Nephron (organoid): Measurements from ENCODE around the gene RANBP17.

Experiments used
- H3K27ac Mint-ChIP-seq, 3 experiments: 2 replicates each; pipeline ENCODE4 v1.8.0; 2020; ENCODE audit warnings: mixed read lengths in 3 of 3, mild to moderate bottlenecking in 2 of 3, moderate library complexity in 1 of 3
- H3K27me3 Mint-ChIP-seq: 2 replicates; pipeline ENCODE4 v1.8.0; 2021; ENCODE audit warnings: low read depth, mild to moderate bottlenecking, moderate library complexity, mixed read lengths
- H3K36me3 Mint-ChIP-seq: 2 replicates; pipeline ENCODE4 v1.8.0; 2020; ENCODE audit warnings: low read depth, mixed read lengths
- H3K4me1 Mint-ChIP-seq: 2 replicates; pipeline ENCODE4 v1.8.0; 2020; ENCODE audit warnings: mixed read lengths
- H3K4me3 Mint-ChIP-seq, 3 experiments: 2 replicates each; pipeline ENCODE4 v1.8.0; 2020; ENCODE audit warnings: mild to moderate bottlenecking in 3 of 3, mixed read lengths in 3 of 3, moderate library complexity in 2 of 3
- H3K9me3 Mint-ChIP-seq: 2 replicates; pipeline ENCODE4 v1.8.0; 2020; ENCODE audit warnings: mixed read lengths
- TF ChIP-seq, protein P1 (sequence below), 3 experiments: fragments of 200-600 bp; sonication (generic); IDR thresholded peaks; one replicate each; pipeline ENCODE4 v1.5.0; 2021; ENCODE audit warnings: antibody characterized with exemption in 3 of 3; ENCODE audit not compliant: unreplicated experiment in 3 of 3

The RANBP17 gene

GRCh38 chr5:171205375-171205774, 343.6 kb downstream of the RANBP17 start:
- Mint-ChIP-seq H3K27ac (no peak overlapping the region), H3K27me3 (no peaks in the 10 kb centered on the region)

GRCh38 chr5:171207256-171207847, 345.5 kb downstream of the RANBP17 start:
- Mint-ChIP-seq H3K4me1 (peaks cover 6% of the 10 kb centered on the region), H3K36me3 (no peaks in the 10 kb centered on the region), H3K4me3 (no peak overlapping the region), H3K27me3 (no peaks in the 10 kb centered on the region), H3K27ac (no peak overlapping the region), H3K9me3 (no peaks in the 10 kb centered on the region)
- TF ChIP-seq, protein P1, sequence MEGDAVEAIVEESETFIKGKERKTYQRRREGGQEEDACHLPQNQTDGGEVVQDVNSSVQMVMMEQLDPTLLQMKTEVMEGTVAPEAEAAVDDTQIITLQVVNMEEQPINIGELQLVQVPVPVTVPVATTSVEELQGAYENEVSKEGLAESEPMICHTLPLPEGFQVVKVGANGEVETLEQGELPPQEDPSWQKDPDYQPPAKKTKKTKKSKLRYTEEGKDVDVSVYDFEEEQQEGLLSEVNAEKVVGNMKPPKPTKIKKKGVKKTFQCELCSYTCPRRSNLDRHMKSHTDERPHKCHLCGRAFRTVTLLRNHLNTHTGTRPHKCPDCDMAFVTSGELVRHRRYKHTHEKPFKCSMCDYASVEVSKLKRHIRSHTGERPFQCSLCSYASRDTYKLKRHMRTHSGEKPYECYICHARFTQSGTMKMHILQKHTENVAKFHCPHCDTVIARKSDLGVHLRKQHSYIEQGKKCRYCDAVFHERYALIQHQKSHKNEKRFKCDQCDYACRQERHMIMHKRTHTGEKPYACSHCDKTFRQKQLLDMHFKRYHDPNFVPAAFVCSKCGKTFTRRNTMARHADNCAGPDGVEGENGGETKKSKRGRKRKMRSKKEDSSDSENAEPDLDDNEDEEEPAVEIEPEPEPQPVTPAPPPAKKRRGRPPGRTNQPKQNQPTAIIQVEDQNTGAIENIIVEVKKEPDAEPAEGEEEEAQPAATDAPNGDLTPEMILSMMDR (IDR thresholded peaks at IDR 0.05; ENCODE audit: unreplicated experiment in 3 of 3) = peak; percentile 59 to 70 (median 59)

More at GRCh38 chr5:171205375-171205774, 343.6 kb downstream of the RANBP17 start:
- no peak overlapping the region for H3K4me3 Mint-ChIP-seq
- H3K36me3 Mint-ChIP-seq = no peaks in the 10 kb centered on the region
- TF ChIP-seq, protein P1 (IDR thresholded peaks at IDR 0.05; ENCODE audit: unreplicated experiment in 3 of 3) = no peak
- no peaks in the 10 kb centered on the region for H3K9me3 Mint-ChIP-seq
- H3K4me1 Mint-ChIP-seq = peaks cover 12% of the 10 kb centered on the region

GRCh38 chr5:171221916-171222315, 360.1 kb downstream of the RANBP17 start:
- Mint-ChIP-seq H3K4me3 (no peak overlapping the region), H3K4me1 (no peaks in the 10 kb centered on the region), H3K27ac (no peak overlapping the region)

DNA sequence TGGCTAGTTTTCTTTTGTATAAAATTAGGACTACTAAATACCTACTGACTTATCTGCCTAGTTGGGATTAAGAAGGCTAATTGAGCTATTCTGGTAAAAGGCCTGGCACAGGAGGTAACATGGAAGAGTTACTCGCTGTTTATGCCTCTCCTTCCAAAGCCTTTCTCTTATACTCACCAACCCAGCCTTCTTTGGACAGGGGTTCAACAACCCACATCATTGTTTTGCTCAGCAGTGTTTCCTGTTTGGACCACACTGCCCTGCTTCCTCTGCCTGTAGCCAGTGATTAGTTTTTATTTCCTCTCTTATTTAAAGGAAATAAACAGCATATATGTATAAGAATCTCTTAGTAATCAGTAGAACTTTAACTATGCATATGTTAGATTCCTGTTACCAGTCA, 362.1 kb downstream of the RANBP17 start:
- H3K4me3 Mint-ChIP-seq = no peak overlapping the region
- no peaks in the 10 kb centered on the region for H3K9me3 Mint-ChIP-seq
- TF ChIP-seq, protein P1 (IDR thresholded peaks at IDR 0.05; ENCODE audit: unreplicated experiment in 3 of 3) = no peak
- no peaks in the 10 kb centered on the region for H3K4me1 Mint-ChIP-seq
- H3K27me3 Mint-ChIP-seq = no peaks in the 10 kb centered on the region
- no peaks in the 10 kb centered on the region for H3K36me3 Mint-ChIP-seq
- no peak overlapping the region for H3K27ac Mint-ChIP-seq

More at GRCh38 chr5:171221916-171222315, 360.1 kb downstream of the RANBP17 start:
- H3K9me3 Mint-ChIP-seq = peaks cover 4% of the 10 kb centered on the region
- no peaks in the 10 kb centered on the region for H3K36me3 Mint-ChIP-seq
- TF ChIP-seq, protein P1 (IDR thresholded peaks at IDR 0.05; ENCODE audit: unreplicated experiment in 3 of 3) = no peak
- no peaks in the 10 kb centered on the region for H3K27me3 Mint-ChIP-seq

GRCh38 chr5:171226096-171226754, 364.4 kb downstream of the RANBP17 start:
- Mint-ChIP-seq H3K9me3 (no peaks in the 10 kb centered on the region), H3K27ac (no peak overlapping the region), H3K4me3 (no peak overlapping the region), H3K27me3 (no peaks in the 10 kb centered on the region), H3K36me3 (no peaks in the 10 kb centered on the region), H3K4me1 (no peaks in the 10 kb centered on the region)
- TF ChIP-seq, protein P1 (IDR thresholded peaks at IDR 0.05; ENCODE audit: unreplicated experiment in 3 of 3) = peak in 2 of 3 experiments; percentile 18 to 33

GRCh38 chr5:171226864-171227263, 365.0 kb downstream of the RANBP17 start:
- Mint-ChIP-seq H3K36me3 (no peaks in the 10 kb centered on the region), H3K27ac (peak overlapping the region in 1 of 3 experiments; percentile 30), H3K4me3 (no peak overlapping the region), H3K27me3 (no peaks in the 10 kb centered on the region), H3K4me1 (no peaks in the 10 kb centered on the region), H3K9me3 (no peaks in the 10 kb centered on the region)
- TF ChIP-seq, protein P1 (IDR thresholded peaks at IDR 0.05; ENCODE audit: unreplicated experiment in 3 of 3) = no peak
